GM12864 (cell line): ENCODE data around the gene SLC25A13.
"Not testable (repeated sequence)": the region's sequence is repeated elsewhere in the genome, so short reads cannot be mapped to it uniquely, and the experiment has no call there.

Experiments
- DNase-seq: peaks from one replicate; pipeline ENCODE4 v3.0.0-alpha.2; 2011; ENCODE audit warnings: low read depth
- H3K4me3 ChIP-seq: 2 replicates; pipeline ENCODE4 v1.5.1; 2011; ENCODE audit warnings: mild to moderate bottlenecking, low read depth, low read length, control low read depth
- CTCF ChIP-seq: IDR thresholded peaks from 2 replicates; pipeline ENCODE4 v1.5.1; 2011; ENCODE audit warnings: low read depth, mild to moderate bottlenecking, moderate library complexity, low read length, control low read depth, inconsistent platforms; ENCODE audit errors: missing control alignments

The SLC25A13 gene

GRCh38 chr7:96300502-96300901 is 21.4 kb downstream of the SLC25A13 start:
- DNase-seq = no peak
- TF ChIP-seq CTCF = no peak
- no peak overlapping the region for H3K4me3 ChIP-seq

- TF ChIP-seq CTCF = no peak
Observed at GRCh38 chr7:96299496-96299895, 22.4 kb downstream of the SLC25A13 start.

GRCh38 chr7:96297876-96298275 is 24.0 kb downstream of the SLC25A13 start:
- H3K4me3 ChIP-seq = no peak overlapping the region
- DNase-seq = no peak
- TF ChIP-seq CTCF = no peak

More at GRCh38 chr7:96299496-96299895, 22.4 kb downstream of the SLC25A13 start:
- no peak overlapping the region for H3K4me3 ChIP-seq
- no peak for DNase-seq

GRCh38 chr7:96297446-96297845 is 24.5 kb downstream of the SLC25A13 start:
- not testable (repeated sequence) for H3K4me3 ChIP-seq, DNase-seq

GRCh38 chr7:96293911-96294310 is 28.0 kb downstream of the SLC25A13 start:
- not testable (repeated sequence) for H3K4me3 ChIP-seq, DNase-seq

GRCh38 chr7:96287559-96287958 is 34.3 kb downstream of the SLC25A13 start:
- H3K4me3 ChIP-seq = no peak overlapping the region
- TF ChIP-seq CTCF = no peak
- no peak for DNase-seq

- H3K4me3 ChIP-seq = no peak overlapping the region
- DNase-seq = no peak
- TF ChIP-seq CTCF = no peak
Observed at GRCh38 chr7:96287132-96287531, 34.8 kb downstream of the SLC25A13 start.

- H3K4me3 ChIP-seq = no peak overlapping the region
- no peak for TF ChIP-seq CTCF
- no peak for DNase-seq
Observed at GRCh38 chr7:96285579-96285978, 36.3 kb downstream of the SLC25A13 start.
